Measurements from ENCODE around the gene L1TD1.

DNA sequence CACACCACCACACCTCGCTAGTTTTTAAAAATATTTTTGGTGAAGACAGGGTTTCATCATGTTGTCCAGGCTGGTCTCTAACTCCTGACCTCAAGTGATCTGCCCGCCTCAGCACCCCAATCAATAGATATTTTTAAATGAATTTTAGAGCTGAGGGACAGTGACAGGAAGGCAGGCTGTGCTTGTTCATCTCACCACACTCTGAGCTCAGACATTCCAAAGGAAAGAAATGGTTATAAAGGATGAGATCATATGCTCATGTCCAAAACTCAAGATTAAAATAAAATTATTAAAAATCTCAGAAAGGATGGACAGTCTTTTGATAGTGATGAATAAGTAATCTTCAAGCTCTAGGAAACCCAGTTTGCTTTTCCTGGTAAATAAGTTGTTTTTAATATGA, 40.9 kb downstream of the L1TD1 start:
- TF ChIP-seq, protein P1, sequence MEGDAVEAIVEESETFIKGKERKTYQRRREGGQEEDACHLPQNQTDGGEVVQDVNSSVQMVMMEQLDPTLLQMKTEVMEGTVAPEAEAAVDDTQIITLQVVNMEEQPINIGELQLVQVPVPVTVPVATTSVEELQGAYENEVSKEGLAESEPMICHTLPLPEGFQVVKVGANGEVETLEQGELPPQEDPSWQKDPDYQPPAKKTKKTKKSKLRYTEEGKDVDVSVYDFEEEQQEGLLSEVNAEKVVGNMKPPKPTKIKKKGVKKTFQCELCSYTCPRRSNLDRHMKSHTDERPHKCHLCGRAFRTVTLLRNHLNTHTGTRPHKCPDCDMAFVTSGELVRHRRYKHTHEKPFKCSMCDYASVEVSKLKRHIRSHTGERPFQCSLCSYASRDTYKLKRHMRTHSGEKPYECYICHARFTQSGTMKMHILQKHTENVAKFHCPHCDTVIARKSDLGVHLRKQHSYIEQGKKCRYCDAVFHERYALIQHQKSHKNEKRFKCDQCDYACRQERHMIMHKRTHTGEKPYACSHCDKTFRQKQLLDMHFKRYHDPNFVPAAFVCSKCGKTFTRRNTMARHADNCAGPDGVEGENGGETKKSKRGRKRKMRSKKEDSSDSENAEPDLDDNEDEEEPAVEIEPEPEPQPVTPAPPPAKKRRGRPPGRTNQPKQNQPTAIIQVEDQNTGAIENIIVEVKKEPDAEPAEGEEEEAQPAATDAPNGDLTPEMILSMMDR (IDR thresholded peaks at IDR 0.05), result no peak
- no peak for TF ChIP-seq POLR2A (IDR thresholded peaks at IDR 0.05)

All from body of pancreas (tissue), 4 donors.